GM23248 (cell line): Measurements from ENCODE around the gene DYNC1H1. TPM values are rescaled to one million over a fixed set of nuclear protein-coding genes. Genes with fewer than 3 reads are reported as not detected.
"Not testable (repeated sequence)": the region's sequence is repeated elsewhere in the genome, so short reads cannot be mapped to it uniquely, and the experiment has no call there.

ENCODE experiments used
- DNase-seq: peaks from one replicate; pipeline ENCODE4 v3.0.0-alpha.2; 2015
- H2AFZ ChIP-seq: fragments of 200-600 bp; sonication (generic); 2 replicates; pipeline ENCODE4 v1.6.1; 2016; ENCODE audit warnings: antibody characterized with exemption
- H3F3A ChIP-seq: fragments of 200-600 bp; sonication (generic); 2 replicates; pipeline ENCODE4 v1.6.1; 2016; ENCODE audit warnings: mild to moderate bottlenecking, antibody characterized with exemption, mixed run types; ENCODE audit not compliant: insufficient read depth
- H3K27ac ChIP-seq: fragments of 200-600 bp; sonication (generic); 2 replicates; pipeline ENCODE4 v1.5.1; 2016; ENCODE audit warnings: mild to moderate bottlenecking
- H3K27me3 ChIP-seq: fragments of 200-600 bp; sonication (generic); replicated peaks from 2 replicates; pipeline ENCODE4 v1.6.1; 2016; ENCODE audit warnings: mild to moderate bottlenecking; ENCODE audit not compliant: insufficient read depth
- H3K36me3 ChIP-seq: fragments of 200-600 bp; sonication (generic); 2 replicates; pipeline ENCODE4 v1.6.1; 2016; ENCODE audit warnings: low read depth, mild to moderate bottlenecking
- H3K4me1 ChIP-seq: fragments of 200-600 bp; sonication (generic); 2 replicates; pipeline ENCODE4 v1.6.1; 2016; ENCODE audit warnings: mild to moderate bottlenecking; ENCODE audit not compliant: insufficient read depth
- H3K4me2 ChIP-seq: fragments of 200-600 bp; sonication (generic); one replicate; pipeline ENCODE4 v1.6.1; 2016; ENCODE audit warnings: mild to moderate bottlenecking; ENCODE audit not compliant: unreplicated experiment
- H3K4me3 ChIP-seq: fragments of 200-600 bp; sonication (generic); 2 replicates; pipeline ENCODE4 v1.5.1; 2016; ENCODE audit warnings: mild to moderate bottlenecking
- H3K79me2 ChIP-seq: fragments of 200-600 bp; sonication (generic); 2 replicates; pipeline ENCODE4 v1.6.1; 2016; ENCODE audit warnings: mild to moderate bottlenecking; ENCODE audit not compliant: insufficient read depth
- H3K9ac ChIP-seq: fragments of 200-600 bp; sonication (generic); 2 replicates; pipeline ENCODE4 v1.6.1; 2016; ENCODE audit warnings: mild to moderate bottlenecking
- H3K9me2 ChIP-seq: fragments of 200-600 bp; sonication (generic); 2 replicates; pipeline ENCODE4 v1.6.1; 2016; ENCODE audit warnings: mixed run types, mild to moderate bottlenecking, moderate library complexity; ENCODE audit not compliant: insufficient read depth
- H3K9me3 ChIP-seq: fragments of 200-600 bp; sonication (generic); one replicate; pipeline ENCODE4 v1.6.1; 2017; ENCODE audit warnings: low read depth
- H4K20me1 ChIP-seq: fragments of 200-600 bp; sonication (generic); 2 replicates; pipeline ENCODE4 v1.6.0; 2016; ENCODE audit not compliant: insufficient read depth
- EZH2 ChIP-seq: fragments of 200-600 bp; sonication (generic); IDR thresholded peaks from 2 replicates; pipeline ENCODE4 v1.6.1; 2018; ENCODE audit warnings: antibody characterized with exemption, mild to moderate bottlenecking; ENCODE audit not compliant: insufficient read depth, poor library complexity, severe bottlenecking
- EZH2phosphoT487 ChIP-seq: fragments of 200-600 bp; sonication (generic); IDR thresholded peaks from 2 replicates; pipeline ENCODE4 v1.6.1; 2018; ENCODE audit warnings: antibody characterized with exemption, moderate library complexity, mild to moderate bottlenecking, low read depth; ENCODE audit not compliant: insufficient read depth
- WGBS, 2 experiments: methylation state at CpG; one replicate each; pipeline ENCODE4 v1.1.6; 2015 to 2017; ENCODE audit warnings: low lambda C conversion rate in 2 of 2, low coverage in 1 of 2; ENCODE audit errors: missing lambda C conversion rate in 2 of 2; 5-methylcytosine and 5-hydroxymethylcytosine counted together
- in situ Hi-C: fragments of 300-500 bp; cut with MboI; formaldehyde crosslinking; loops from 2 replicates; pipeline ENCODE4 v1.15.0; 2020
- polyA plus RNA-seq: library from polyadenylated mRNA; unstranded; fragments of >200 nt; fragmentation: Nextera tagmentation; extraction: Ambion mirVana; gene quantifications from 2 replicates; pipeline ENCODE4 v1.2.1, GENCODE V29; 2016
- total RNA-seq: library from RNA; depleted of rRNA; stranded (reverse); fragments of >200 nt; shearing (Covaris generic); gene quantifications from 2 replicates; pipeline ENCODE4 v1.2.3, GENCODE V29; 2014

Gene DYNC1H1
- total and polyA plus RNA-seq, 2 experiments from 2014 or later: 181 to 391 TPM

DNA sequence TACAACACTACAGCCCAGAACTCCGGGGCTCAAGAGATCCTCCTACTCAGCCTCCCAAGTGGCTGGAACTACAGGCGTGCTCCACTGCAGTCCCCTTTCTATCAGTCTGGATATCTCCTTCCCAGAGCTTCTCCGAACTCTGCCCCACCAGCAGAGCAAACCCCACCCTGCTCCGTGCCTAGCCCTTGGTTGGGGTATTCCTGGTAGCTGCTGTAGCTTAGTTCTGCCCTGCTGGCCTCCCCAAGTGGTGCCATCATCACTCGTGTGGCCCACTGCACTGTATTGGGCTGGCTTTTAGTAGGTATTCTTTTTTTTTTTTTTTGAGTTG, 113.0 kb downstream of the DYNC1H1 start:
- Histone ChIP-seq H3K36me3 (peaks cover 35% of the 10 kb centered on the region), H3K9ac (no peak overlapping the region), H3K4me1 (no peaks in the 10 kb centered on the region), H3F3A (peaks cover 45% of the 10 kb centered on the region), H3K9me3 (no peaks in the 10 kb centered on the region), H4K20me1 (no peaks in the 10 kb centered on the region), H2AFZ (no peak overlapping the region), H3K4me2 (no peak overlapping the region), H3K27me3 (no peaks in the 10 kb centered on the region), H3K79me2 (peaks cover 14% of the 10 kb centered on the region), H3K4me3 (no peak overlapping the region), H3K27ac (no peak overlapping the region), H3K9me2 (no peaks in the 10 kb centered on the region)
- in situ Hi-C loops: no loop called here
- TF ChIP-seq EZH2 (no peak), EZH2phosphoT487 (no peak)
- WGBS, 2 experiments: 84 to 90% methylated on average over 5 of the region's 5 CpGs
- no peak for DNase-seq

DNA sequence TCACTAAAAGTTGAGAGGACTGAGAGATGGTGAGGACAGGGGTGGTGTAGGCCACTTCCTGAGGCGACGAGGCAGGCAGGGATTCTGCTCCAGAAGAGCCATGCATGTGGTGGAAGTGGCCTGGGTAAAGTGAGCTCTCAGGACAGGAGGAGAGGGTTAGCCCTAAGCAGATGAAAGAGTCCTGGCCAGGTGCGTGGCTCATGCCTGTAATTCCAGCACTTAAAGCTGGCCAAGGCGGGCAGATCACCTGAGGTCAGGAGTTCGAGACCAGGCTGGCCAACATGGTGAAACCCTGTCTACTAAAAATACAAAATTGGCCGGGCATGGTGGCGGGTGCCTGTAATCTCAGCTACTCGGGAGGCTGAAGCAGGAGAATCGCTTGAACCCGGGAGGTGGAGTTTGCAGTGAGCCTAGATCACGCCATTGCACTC, 114.0 kb downstream of the DYNC1H1 start:
- Histone ChIP-seq H3K36me3 (peaks cover 46% of the 10 kb centered on the region), H3F3A (peaks cover 56% of the 10 kb centered on the region), H3K79me2 (peaks cover 24% of the 10 kb centered on the region)
- H3K27ac ChIP-seq, H4K20me1 ChIP-seq, H3K9ac ChIP-seq, H3K4me3 ChIP-seq, H3K9me3 ChIP-seq, H3K4me1 ChIP-seq, H3K4me2 ChIP-seq, H3K27me3 ChIP-seq, DNase-seq, H2AFZ ChIP-seq, H3K9me2 ChIP-seq, in situ Hi-C loops: not testable (repeated sequence)
- 83 to 87% methylated on average over 11 of the region's 11 CpGs for WGBS, 2 experiments

DNA sequence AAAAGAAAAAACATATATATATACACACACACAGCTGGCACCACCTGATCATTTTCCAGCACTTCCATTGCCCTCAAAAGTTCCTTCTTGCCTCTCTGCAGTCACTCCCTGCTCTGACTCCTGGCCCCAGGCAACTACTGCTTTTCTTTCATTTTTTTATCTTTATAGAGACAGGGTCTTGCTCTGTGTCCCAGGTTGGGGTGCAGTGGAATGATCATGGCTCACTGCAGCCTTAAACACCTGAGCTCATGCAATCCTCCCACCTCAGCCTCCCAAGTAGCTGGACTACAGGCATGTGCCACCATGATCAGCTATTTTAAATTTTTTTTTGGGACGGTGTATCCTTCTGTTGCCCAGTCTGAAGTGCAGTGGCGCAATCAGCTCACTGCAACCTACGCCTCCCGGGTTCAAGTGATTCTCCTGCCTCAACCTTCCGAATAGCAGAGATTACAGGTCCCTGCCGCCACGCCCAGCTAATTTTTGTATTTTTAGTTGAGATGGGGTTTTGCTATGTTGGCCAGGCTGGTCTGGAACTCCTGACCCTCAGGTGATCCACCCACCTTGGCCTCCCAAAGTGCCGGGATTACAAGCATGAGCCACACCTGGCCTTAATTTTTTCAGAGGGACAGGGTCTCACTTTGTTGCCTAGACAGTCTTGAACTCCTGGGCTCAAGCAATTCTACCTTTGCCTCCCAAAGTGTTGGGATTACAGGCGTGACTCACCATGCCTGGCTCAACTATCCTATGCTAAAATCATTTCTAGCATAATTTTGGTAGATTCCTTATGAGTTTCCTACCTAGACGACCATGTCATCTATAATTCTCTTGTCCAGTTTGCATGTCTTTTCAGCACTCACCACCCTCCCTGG, 114.7 kb downstream of the DYNC1H1 start:
- H4K20me1 ChIP-seq: no peaks in the 10 kb centered on the region
- no peaks in the 10 kb centered on the region for H3K9me3 ChIP-seq
- 85 to 86% methylated on average over 10 of the region's 10 CpGs for WGBS, 2 experiments
- H3K4me1 ChIP-seq: peaks cover 12% of the 10 kb centered on the region
- peaks cover 31% of the 10 kb centered on the region for H3K79me2 ChIP-seq
- peaks cover 52% of the 10 kb centered on the region for H3K36me3 ChIP-seq
- TF ChIP-seq EZH2: no peak
- H3K4me3 ChIP-seq: no peak overlapping the region
- in situ Hi-C loops: no loop called here
- DNase-seq: no peak
- H3K27ac ChIP-seq: no peak overlapping the region; the same call in 1 of the 2 replicates
- no peak overlapping the region for H3K9ac ChIP-seq
- H3K9me2 ChIP-seq: no peaks in the 10 kb centered on the region
- H3K4me2 ChIP-seq: no peak overlapping the region
- H3F3A ChIP-seq: peaks cover 63% of the 10 kb centered on the region
- no peaks in the 10 kb centered on the region for H3K27me3 ChIP-seq
- no peak overlapping the region for H2AFZ ChIP-seq

DNA sequence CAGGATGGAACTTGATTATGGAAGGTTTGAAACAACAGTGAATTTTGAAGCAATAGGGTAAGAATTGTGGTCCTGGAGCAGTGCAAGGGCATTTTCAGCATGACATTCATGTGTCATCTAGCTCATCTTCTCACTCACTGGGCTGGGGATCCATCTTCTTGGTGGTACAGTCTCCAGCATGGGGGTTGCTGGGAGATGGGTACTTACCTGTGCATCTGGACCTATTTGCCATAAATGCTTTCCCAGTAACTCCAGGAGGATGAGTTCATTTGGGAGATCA, 115.3 kb downstream of the DYNC1H1 start:
- no peaks in the 10 kb centered on the region for H3K9me2 ChIP-seq
- H3K27ac ChIP-seq: no peak overlapping the region; the same call in 1 of the 2 replicates
- no peak overlapping the region for H3K4me3 ChIP-seq
- DNase-seq: no peak
- TF ChIP-seq EZH2 (no peak), EZH2phosphoT487 (no peak)
- in situ Hi-C loops: no loop called here
- no peaks in the 10 kb centered on the region for H3K27me3 ChIP-seq
- peaks cover 58% of the 10 kb centered on the region for H3K36me3 ChIP-seq
- H3K79me2 ChIP-seq: peaks cover 36% of the 10 kb centered on the region
- no peak overlapping the region for H3K9ac ChIP-seq
- no peak overlapping the region for H3K4me2 ChIP-seq
- H4K20me1 ChIP-seq: peaks cover 1% of the 10 kb centered on the region; the same call in 1 of the 2 replicates
- no peaks in the 10 kb centered on the region for H3K9me3 ChIP-seq
- H3F3A ChIP-seq: peaks cover 64% of the 10 kb centered on the region
- H2AFZ ChIP-seq: no peak overlapping the region
- H3K4me1 ChIP-seq: peaks cover 18% of the 10 kb centered on the region
